ENCODE results near the gene AIPL1. TPM values are rescaled to one million over a fixed set of nuclear protein-coding genes. Genes with fewer than 3 reads are reported as not detected.

The AIPL1 gene
- total RNA-seq, 1 experiment from 2014 or later: 0.46 TPM

GRCh38 chr17:6421700-6422604, 13.0 kb downstream of the AIPL1 start (continued):
- TF ChIP-seq USF1 (CRISPR knock-in tag; IDR thresholded peaks at IDR 0.05): 0 out of 2 replicates have a peak, but pooled peaks have one; percentile 7
- TF ChIP-seq JAZF1 (CRISPR knock-in tag; IDR thresholded peaks at IDR 0.05): no peak
- no peak for TF ChIP-seq ATF6 (CRISPR knock-in tag; IDR thresholded peaks at IDR 0.05)

GRCh38 chr17:6420173-6420641, 14.7 kb downstream of the AIPL1 start:
- peak; percentile 61 for TF ChIP-seq ZNF423 (CRISPR knock-in tag; IDR thresholded peaks at IDR 0.05)
- no peak for TF ChIP-seq NFYB (CRISPR knock-in tag; conservative IDR thresholded peaks at IDR 0.05; ENCODE audit: low read depth)
- 0 out of 2 replicates have a peak, but pooled peaks have one; percentile 24 for TF ChIP-seq FOXP1 (CRISPR knock-in tag; IDR thresholded peaks at IDR 0.05; ENCODE audit: borderline replicate concordance)
- TF ChIP-seq E2F5 (CRISPR knock-in tag; IDR thresholded peaks at IDR 0.05): no peak
- no peak for TF ChIP-seq TEAD1 (CRISPR knock-in tag; IDR thresholded peaks at IDR 0.05)
- peak; percentile 93 for TF ChIP-seq PRDM15 (CRISPR knock-in tag; IDR thresholded peaks at IDR 0.05)
- TF ChIP-seq MYBL2 (CRISPR knock-in tag; IDR thresholded peaks at IDR 0.05): no peak
- 0 out of 2 replicates have a peak, but pooled peaks have one; percentile 29 for TF ChIP-seq TP53 (CRISPR knock-in tag; IDR thresholded peaks at IDR 0.05)
- no peak for TF ChIP-seq TEAD4 (CRISPR knock-in tag; IDR thresholded peaks at IDR 0.05)
- 0 out of 2 replicates have a peak, but pooled peaks have one; percentile 19 for TF ChIP-seq USF2 (CRISPR knock-in tag; IDR thresholded peaks at IDR 0.05)
- DNase-seq (ENCODE audit: low spot score): peak; percentile 74
- Mint-ChIP-seq H3K9me3 (no peaks in the 10 kb centered on the region), H3K27ac (no peak overlapping the region), H3K4me3 (peak overlapping the region; percentile 35), H3K36me3 (no peaks in the 10 kb centered on the region), H3K4me1 (peaks cover 20% of the 10 kb centered on the region), H3K27me3 (ENCODE audit: low read depth) (no peaks in the 10 kb centered on the region)
- POLR2A ChIA-PET: no interaction called here
- peak; percentile 62 for ATAC-seq
- CTCF ChIA-PET: interaction anchor here (0.7 to 1.7 kb wide), 10 partner anchors 16 to 833 kb away, joined by 3 to 13 read pairs (median 3); no protein-coding TSS in a partner anchor

- no peak for DNase-seq (ENCODE audit: low spot score)
- H3K4me1 Mint-ChIP-seq: peaks cover 14% of the 10 kb centered on the region
- no peaks in the 10 kb centered on the region for H3K36me3 Mint-ChIP-seq
- ChIA-PET CTCF (interaction anchor here (1.0 to 1.1 kb wide), 2 partner anchors 88 to 129 kb away, joined by 3 read pairs; no protein-coding TSS in a partner anchor), POLR2A (no interaction called here)
- no peak for ATAC-seq
- H3K4me3 Mint-ChIP-seq: no peak overlapping the region
- H3K27me3 Mint-ChIP-seq (ENCODE audit: low read depth): no peaks in the 10 kb centered on the region
- H3K27ac Mint-ChIP-seq: no peak overlapping the region
- no peaks in the 10 kb centered on the region for H3K9me3 Mint-ChIP-seq
- TF ChIP-seq TP53 (CRISPR knock-in tag; IDR thresholded peaks at IDR 0.05) (no peak), ZNF512 (CRISPR knock-in tag; IDR thresholded peaks at IDR 0.05; ENCODE audit: borderline replicate concordance) (no peak), ZNF138 (CRISPR knock-in tag; conservative IDR thresholded peaks at IDR 0.05) (no peak), NFATC4 (CRISPR knock-in tag; IDR thresholded peaks at IDR 0.05) (no peak), ETV6 (CRISPR knock-in tag; IDR thresholded peaks at IDR 0.05) (no peak), ESRRA (CRISPR knock-in tag; IDR thresholded peaks at IDR 0.05; ENCODE audit: borderline replicate concordance) (no peak), IRF1 (CRISPR knock-in tag; IDR thresholded peaks at IDR 0.05) (no peak), NFYB (CRISPR knock-in tag; conservative IDR thresholded peaks at IDR 0.05; ENCODE audit: low read depth) (no peak)
Observed at GRCh38 chr17:6415616-6416015, 19.3 kb downstream of the AIPL1 start.

Data from WTC11 (cell line).